Panc1 (cell line): Measurements from ENCODE around the gene BAIAP2.

Experiments
- CTCF ChIP-seq: fragments of 450-650 bp; IDR thresholded peaks from 2 replicates; pipeline ENCODE4 v1.5.1; 2017; ENCODE audit warnings: mild to moderate bottlenecking
- POLR2AphosphoS5 ChIP-seq: IDR thresholded peaks from 2 replicates; pipeline ENCODE4 v1.6.1; 2012; ENCODE audit warnings: mild to moderate bottlenecking, low read depth, low read length, moderate library complexity
- TF ChIP-seq, protein P1 (sequence below), 2 experiments: IDR thresholded peaks; 2 replicates each; pipeline ENCODE4 v1.6.1; 2011 to 2012; ENCODE audit warnings: low read depth in 2 of 2, control low read depth in 1 of 2, low read length in 1 of 2, mild to moderate bottlenecking in 1 of 2, moderate library complexity in 1 of 2; ENCODE audit not compliant: insufficient read depth in 1 of 2

DNA sequence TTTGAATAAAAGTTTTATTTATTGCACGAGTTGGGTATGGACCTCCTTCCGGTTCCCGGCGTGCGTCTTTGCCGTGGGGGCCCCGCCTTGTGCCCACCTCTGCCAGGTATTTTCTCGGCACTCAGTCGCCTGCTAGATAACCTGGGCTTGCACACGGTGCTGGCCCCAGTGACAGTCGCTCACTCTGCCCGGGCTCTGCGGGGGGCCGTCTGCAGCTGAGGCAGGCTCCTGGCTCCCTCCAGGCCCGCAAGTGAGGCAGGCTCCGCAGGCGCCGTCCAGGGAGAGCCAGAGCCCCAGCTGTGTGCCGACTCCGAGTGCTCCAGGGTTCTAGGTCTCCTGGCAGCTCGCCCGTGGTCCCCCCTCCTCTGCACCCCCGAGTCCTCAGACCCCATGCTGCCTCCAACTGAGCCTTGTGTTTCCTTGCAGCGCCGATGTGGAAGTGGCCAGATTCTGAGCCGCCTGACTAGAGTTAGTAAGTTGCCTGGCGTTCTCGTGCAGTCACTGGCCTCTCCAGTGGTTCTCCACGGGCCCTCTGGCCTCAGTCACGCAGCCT is 75.6 kb downstream of the BAIAP2 start:
- TF ChIP-seq CTCF (no peak), POLR2AphosphoS5 (no peak)
- TF ChIP-seq, protein P1, sequence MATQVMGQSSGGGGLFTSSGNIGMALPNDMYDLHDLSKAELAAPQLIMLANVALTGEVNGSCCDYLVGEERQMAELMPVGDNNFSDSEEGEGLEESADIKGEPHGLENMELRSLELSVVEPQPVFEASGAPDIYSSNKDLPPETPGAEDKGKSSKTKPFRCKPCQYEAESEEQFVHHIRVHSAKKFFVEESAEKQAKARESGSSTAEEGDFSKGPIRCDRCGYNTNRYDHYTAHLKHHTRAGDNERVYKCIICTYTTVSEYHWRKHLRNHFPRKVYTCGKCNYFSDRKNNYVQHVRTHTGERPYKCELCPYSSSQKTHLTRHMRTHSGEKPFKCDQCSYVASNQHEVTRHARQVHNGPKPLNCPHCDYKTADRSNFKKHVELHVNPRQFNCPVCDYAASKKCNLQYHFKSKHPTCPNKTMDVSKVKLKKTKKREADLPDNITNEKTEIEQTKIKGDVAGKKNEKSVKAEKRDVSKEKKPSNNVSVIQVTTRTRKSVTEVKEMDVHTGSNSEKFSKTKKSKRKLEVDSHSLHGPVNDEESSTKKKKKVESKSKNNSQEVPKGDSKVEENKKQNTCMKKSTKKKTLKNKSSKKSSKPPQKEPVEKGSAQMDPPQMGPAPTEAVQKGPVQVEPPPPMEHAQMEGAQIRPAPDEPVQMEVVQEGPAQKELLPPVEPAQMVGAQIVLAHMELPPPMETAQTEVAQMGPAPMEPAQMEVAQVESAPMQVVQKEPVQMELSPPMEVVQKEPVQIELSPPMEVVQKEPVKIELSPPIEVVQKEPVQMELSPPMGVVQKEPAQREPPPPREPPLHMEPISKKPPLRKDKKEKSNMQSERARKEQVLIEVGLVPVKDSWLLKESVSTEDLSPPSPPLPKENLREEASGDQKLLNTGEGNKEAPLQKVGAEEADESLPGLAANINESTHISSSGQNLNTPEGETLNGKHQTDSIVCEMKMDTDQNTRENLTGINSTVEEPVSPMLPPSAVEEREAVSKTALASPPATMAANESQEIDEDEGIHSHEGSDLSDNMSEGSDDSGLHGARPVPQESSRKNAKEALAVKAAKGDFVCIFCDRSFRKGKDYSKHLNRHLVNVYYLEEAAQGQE (IDR thresholded peaks at IDR 0.05; ENCODE audit: insufficient read depth in 1 of 2, low read depth in 2 of 2, low read length in 1 of 2), result no peak
